Measurements from ENCODE around the gene ASCL5. TPM values are rescaled to one million over a fixed set of nuclear protein-coding genes. Genes with fewer than 3 reads are reported as not detected.

ASCL5 gene
- total and polyA plus RNA-seq, 2 donors (not counting 1 experiment from before 2014, with no cell fraction given): not detected

GRCh38 chr1:201094832-201095231, 32.2 kb downstream of the ASCL5 start:
- no peaks in the 10 kb centered on the region for H3K36me3 ChIP-seq (ENCODE audit: control insufficient read depth, insufficient read depth, low read length)
- no peak overlapping the region for H3K27ac ChIP-seq (ENCODE audit: insufficient read depth, low read length)
- no peaks in the 10 kb centered on the region for H3K79me2 ChIP-seq (ENCODE audit: control insufficient read depth, insufficient read depth, low read length)
- no peaks in the 10 kb centered on the region for H4K20me1 ChIP-seq (ENCODE audit: control insufficient read depth, extremely low read depth, insufficient read depth, low read length)
- no peak overlapping the region for H3K4me2 ChIP-seq (ENCODE audit: extremely low read depth, insufficient read depth, low read length)
- H3K4me3 ChIP-seq (replicated peaks in 1 of 4; ENCODE audit: control extremely low read depth in 1 of 4, insufficient read depth in 1 of 4, low read depth in 3 of 4, low read length in 4 of 4): no peak overlapping the region
- no peaks in the 10 kb centered on the region for H3K9me3 ChIP-seq (ENCODE audit: control insufficient read depth, insufficient read depth, low read depth, low read length)
- H2AFZ ChIP-seq (ENCODE audit: low read length): no peak overlapping the region
- no peak for DNase-seq (ENCODE audit: low read depth in 2 of 2)
- TF ChIP-seq EZH2 (IDR thresholded peaks at IDR 0.05; ENCODE audit: low read length, missing control alignments): no peak
- TF ChIP-seq CTCF (conservative IDR thresholded peaks at IDR 0.05 in 1 of 2, IDR thresholded peaks at IDR 0.05 in 1 of 2; ENCODE audit: low read depth in 1 of 2, low read length in 2 of 2): no peak
- peaks cover 35% of the 10 kb centered on the region for H3K27me3 ChIP-seq (ENCODE audit: control insufficient read depth, insufficient read depth, low read length)
- no peaks in the 10 kb centered on the region for H3K4me1 ChIP-seq (ENCODE audit: control insufficient read depth, extremely low read depth, insufficient read depth, low read length)
- H3K9ac ChIP-seq (ENCODE audit: insufficient read depth, low read length): no peak overlapping the region

GRCh38 chr1:201093962-201094361, 33.0 kb downstream of the ASCL5 start:
- Histone ChIP-seq H3K4me1 (ENCODE audit: control insufficient read depth, extremely low read depth, insufficient read depth, low read length) (no peaks in the 10 kb centered on the region), H3K9me3 (ENCODE audit: control insufficient read depth, insufficient read depth, low read depth, low read length) (no peaks in the 10 kb centered on the region), H3K36me3 (ENCODE audit: control insufficient read depth, insufficient read depth, low read length) (no peaks in the 10 kb centered on the region), H3K4me2 (ENCODE audit: extremely low read depth, insufficient read depth, low read length) (no peak overlapping the region), H3K27me3 (ENCODE audit: control insufficient read depth, insufficient read depth, low read length) (peaks cover 35% of the 10 kb centered on the region), H4K20me1 (ENCODE audit: control insufficient read depth, extremely low read depth, insufficient read depth, low read length) (no peaks in the 10 kb centered on the region), H3K27ac (ENCODE audit: insufficient read depth, low read length) (no peak overlapping the region), H3K4me3 (replicated peaks in 1 of 4; ENCODE audit: control extremely low read depth in 1 of 4, insufficient read depth in 1 of 4, low read depth in 3 of 4, low read length in 4 of 4) (no peak overlapping the region), H2AFZ (ENCODE audit: low read length) (no peak overlapping the region), H3K9ac (ENCODE audit: insufficient read depth, low read length) (no peak overlapping the region), H3K79me2 (ENCODE audit: control insufficient read depth, insufficient read depth, low read length) (no peaks in the 10 kb centered on the region)
- no peak for DNase-seq (ENCODE audit: low read depth in 2 of 2)
- TF ChIP-seq EZH2 (IDR thresholded peaks at IDR 0.05; ENCODE audit: low read length, missing control alignments) (no peak), CTCF (conservative IDR thresholded peaks at IDR 0.05 in 1 of 2, IDR thresholded peaks at IDR 0.05 in 1 of 2; ENCODE audit: low read depth in 1 of 2, low read length in 2 of 2) (no peak)

- Histone ChIP-seq H3K9ac (ENCODE audit: insufficient read depth, low read length) (no peak overlapping the region), H4K20me1 (ENCODE audit: control insufficient read depth, extremely low read depth, insufficient read depth, low read length) (no peaks in the 10 kb centered on the region), H3K4me3 (replicated peaks in 1 of 4; ENCODE audit: control extremely low read depth in 1 of 4, insufficient read depth in 1 of 4, low read depth in 3 of 4, low read length in 4 of 4) (no peak overlapping the region), H3K9me3 (ENCODE audit: control insufficient read depth, insufficient read depth, low read depth, low read length) (no peaks in the 10 kb centered on the region), H3K27me3 (ENCODE audit: control insufficient read depth, insufficient read depth, low read length) (peaks cover 34% of the 10 kb centered on the region), H2AFZ (ENCODE audit: low read length) (no peak overlapping the region), H3K27ac (ENCODE audit: insufficient read depth, low read length) (no peak overlapping the region), H3K36me3 (ENCODE audit: control insufficient read depth, insufficient read depth, low read length) (no peaks in the 10 kb centered on the region), H3K79me2 (ENCODE audit: control insufficient read depth, insufficient read depth, low read length) (no peaks in the 10 kb centered on the region), H3K4me1 (ENCODE audit: control insufficient read depth, extremely low read depth, insufficient read depth, low read length) (no peaks in the 10 kb centered on the region), H3K4me2 (ENCODE audit: extremely low read depth, insufficient read depth, low read length) (no peak overlapping the region)
- no peak for DNase-seq (ENCODE audit: low read depth in 2 of 2)
- TF ChIP-seq CTCF (conservative IDR thresholded peaks at IDR 0.05 in 1 of 2, IDR thresholded peaks at IDR 0.05 in 1 of 2; ENCODE audit: low read depth in 1 of 2, low read length in 2 of 2) (no peak), EZH2 (IDR thresholded peaks at IDR 0.05; ENCODE audit: low read length, missing control alignments) (no peak)
These were observed 33.4 kb downstream of the ASCL5 start for GRCh38 chr1:201093561-201093960.

Data from fibroblast of lung (primary cell).